ENCODE data around the gene P2RX6.
A peak's percentile ranks its signal among the peaks of the same experiment; 100 is the strongest.
"Not testable (repeated sequence)": the region's sequence is repeated elsewhere in the genome, so short reads cannot be mapped to it uniquely, and the experiment has no call there.

Gene P2RX6

GRCh38 chr22:21060363-21060762, 45.4 kb downstream of the P2RX6 start:
- DNase-seq, result not testable (repeated sequence)

DNA sequence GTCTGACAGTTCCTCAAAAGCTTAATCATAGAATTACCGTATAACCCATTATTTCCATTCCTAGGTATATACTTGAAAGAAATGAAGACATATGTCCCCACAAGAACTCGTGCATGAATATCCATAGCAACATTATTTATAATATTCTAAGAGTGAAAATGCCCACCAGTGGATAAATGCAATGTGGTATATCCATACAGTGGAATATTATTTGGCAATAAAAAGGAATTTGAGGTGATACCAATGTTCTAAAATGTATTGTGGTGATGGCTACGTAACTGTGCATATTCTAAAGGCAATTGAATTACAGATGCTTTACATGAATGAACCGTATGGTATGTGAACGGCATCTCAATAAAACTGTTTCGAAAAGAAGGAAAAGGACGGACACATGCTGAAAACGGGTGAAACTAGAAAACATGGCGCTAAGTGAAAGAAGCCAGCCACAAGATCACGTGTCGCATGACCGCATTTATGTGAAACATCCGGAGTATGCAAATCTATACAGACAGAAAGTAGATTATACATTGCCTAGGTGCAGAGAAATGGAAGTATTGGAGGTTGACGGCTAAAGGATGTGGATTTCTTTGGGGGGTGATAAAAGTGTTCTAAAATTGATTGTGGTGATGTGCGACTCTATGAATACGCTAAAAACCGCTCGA, 46.8 kb downstream of the P2RX6 start:
- DNase-seq, result not testable (repeated sequence)

DNA sequence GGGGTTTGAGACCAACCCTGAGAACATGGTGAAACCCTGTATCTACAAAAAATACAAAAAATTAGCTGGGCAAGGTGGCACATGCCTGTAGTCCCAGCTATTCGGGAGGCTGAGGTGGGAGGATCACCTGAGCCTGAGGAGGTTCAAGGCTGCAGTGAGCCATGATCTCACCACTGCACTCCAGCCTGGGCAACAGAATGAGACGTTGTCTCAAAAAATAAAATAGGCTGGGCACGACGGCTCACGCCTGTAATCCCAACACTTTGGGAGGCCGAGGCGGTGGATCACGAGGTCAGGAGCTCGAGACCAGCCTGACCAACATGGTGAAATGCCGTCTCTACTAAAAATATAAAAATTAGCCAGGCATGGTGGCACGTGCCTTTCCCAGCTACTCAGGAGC, 49.5 kb downstream of the P2RX6 start:
- not testable (repeated sequence) for DNase-seq

GRCh38 chr22:21064917-21065864, 50.2 kb downstream of the P2RX6 start:
- DNase-seq, result no peak

DNA sequence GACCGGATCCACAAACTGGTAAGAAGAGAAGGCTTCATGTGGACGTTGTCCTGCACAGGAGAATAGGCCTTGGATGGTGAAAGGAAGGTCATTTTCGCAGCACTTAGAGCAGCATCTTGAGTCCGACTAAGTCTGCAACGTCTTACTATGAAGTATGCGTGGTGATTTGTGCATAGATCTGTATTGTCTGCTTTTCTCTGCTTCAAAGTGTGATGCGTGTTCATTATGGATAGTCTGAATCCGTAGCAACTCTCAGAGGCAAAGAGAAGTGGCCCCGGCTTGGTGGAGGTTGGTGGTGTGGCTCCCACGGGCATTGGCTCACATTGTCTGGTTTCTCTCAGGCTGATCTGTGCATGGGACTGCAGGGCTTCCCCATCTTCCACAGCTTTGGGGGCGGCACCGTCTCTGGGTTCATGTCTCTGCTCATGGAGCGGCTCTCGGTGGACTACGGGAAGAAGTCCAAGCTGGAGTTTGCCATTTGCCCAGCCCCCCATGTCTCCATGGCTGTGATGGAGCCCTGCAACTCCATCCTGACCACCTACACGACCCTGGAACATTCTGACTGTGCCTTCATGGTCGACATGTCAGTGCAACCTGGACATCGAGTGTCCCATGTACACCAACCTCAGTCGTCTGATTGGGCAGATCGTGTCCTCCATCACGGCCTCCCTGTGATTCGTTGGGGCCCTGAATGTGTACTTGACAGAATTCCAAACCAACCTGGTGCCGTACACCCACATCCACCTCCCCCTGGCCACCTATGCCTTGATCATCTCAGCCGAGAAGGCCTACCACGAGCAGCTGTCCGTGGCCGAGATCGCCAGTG, 52.3 kb downstream of the P2RX6 start:
- DNase-seq, result no peak

DNA sequence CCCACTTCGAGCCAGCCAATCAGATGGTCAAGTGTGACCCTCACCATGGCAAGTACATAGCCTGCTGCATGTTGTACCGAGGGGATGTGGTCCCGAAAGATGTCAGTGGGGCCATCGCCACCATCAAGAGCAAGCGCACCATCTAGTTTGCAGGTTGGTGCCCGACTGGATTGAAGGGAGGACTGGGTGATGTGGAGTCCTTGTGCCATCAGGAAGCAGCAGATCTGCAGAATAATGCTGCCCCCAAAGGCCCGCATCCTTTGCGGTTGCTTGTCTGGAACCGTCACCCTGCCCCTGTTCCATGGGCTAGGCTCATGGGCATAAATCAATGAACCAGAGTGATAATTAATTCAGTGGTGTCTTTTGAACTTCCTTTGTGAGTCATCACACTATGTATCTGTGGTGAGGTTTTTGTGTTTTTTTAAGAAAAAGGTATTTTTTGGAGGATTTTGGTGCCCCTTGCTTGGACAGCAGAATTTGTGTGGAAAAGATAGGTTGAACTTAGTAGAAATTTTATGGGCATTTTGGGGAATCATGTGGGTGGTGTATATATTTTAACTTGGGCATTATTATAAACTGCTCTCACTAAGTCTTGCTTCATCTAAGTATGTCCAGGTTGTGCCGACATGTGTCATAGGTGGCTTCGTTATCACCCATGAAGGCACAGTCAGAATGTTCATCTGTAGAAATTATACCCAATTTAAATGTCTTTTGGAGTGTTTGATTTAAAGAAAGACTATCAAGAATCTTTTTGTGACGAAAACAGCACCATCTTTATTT, 53.1 kb downstream of the P2RX6 start:
- DNase-seq, result no peak

GRCh38 chr22:21068681-21069276, 53.8 kb downstream of the P2RX6 start:
- DNase-seq, result no peak

- DNase-seq, result no peak
These were observed 54.4 kb downstream of the P2RX6 start for GRCh38 chr22:21069375-21069774.

- no peak for DNase-seq
These were observed 56.0 kb downstream of the P2RX6 start for GRCh38 chr22:21070690-21071615.

GRCh38 chr22:21071796-21072195, 56.8 kb downstream of the P2RX6 start:
- DNase-seq, result not testable (repeated sequence)

DNA sequence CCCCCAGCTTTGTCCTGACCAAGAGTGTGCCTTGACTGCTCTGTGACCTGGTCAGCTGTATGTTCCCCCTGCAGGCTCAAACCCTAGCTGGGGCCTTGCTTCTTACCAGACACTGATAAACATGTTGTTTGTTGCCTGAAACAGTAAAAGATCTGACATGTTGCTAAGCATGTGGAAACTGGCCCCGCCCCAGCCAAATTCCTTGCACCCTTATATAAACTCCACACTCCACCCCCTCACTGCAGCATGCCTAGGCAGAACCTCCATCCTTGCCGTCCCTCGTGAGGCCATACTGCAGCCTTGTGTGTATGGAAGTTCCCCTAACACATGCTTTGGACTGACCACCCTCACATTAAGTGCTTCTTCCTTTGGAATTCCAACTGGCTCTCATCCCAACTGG, 58.1 kb downstream of the P2RX6 start:
- no peak for DNase-seq

DNA sequence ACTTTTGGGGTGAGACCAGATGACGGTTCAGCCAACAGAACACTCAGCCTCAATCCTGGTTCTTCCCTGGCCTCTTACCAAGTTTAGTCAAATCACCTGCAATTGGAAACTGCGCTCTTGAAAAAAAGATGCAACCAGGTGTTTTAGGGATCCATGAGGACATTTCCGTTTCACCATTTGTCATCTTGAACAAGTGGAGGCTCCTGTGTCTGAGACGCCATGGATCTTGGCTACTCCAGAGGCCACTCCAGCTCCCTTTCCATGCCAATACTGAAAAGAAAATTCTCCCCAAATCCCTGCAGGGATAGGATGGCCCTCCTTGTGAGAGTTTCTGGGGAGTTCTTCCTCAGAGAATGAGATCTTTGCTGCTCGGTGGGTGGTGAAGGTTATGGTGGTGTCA, 58.5 kb downstream of the P2RX6 start:
- no peak for DNase-seq

GRCh38 chr22:21074102-21074715, 59.2 kb downstream of the P2RX6 start:
- peak in 1 of 2 donors; percentile 43 for DNase-seq

GRCh38 chr22:21075516-21076138, 60.7 kb downstream of the P2RX6 start:
- no peak for DNase-seq

DNA sequence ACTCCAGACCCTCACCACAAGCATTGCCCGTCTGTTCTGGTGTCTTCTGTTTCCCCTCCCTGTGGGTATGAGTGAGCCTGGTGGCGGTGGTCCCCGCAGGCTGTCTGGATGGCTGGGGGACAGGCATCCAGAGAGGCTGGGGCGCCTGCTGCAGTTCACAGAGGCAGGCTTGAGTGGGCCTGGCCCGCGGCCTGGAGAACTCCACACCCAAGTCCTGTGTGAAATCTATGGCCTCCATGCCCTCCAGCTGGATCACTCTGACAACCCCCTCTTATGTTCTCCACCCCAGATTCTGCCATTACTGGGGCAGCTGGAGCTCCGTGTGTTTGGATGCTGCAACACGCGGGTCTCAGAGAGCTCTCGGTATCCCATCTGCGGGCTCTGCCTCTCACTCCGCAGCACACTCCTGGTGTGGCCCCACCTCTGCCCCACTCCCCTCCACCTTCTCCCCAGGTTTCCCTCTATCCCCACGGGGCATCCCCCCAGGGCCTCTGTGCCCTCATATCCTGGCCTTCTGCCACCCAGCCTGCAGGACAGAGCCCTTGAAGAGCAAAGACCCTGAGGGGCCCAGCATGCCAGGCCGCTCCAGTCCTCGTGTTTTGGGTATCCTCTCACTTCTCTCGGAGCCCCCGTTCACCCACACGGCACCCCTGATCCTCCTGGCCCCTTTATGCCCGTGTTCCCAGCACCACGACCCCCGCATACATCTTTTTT, 62.1 kb downstream of the P2RX6 start:
- no peak for DNase-seq
